Esophagus squamous epithelium (tissue), 5 donors: Measurements from ENCODE around the gene PDCD1LG2. TPM values are rescaled to one million over a fixed set of nuclear protein-coding genes. Genes with fewer than 3 reads are reported as not detected.

Source experiments
- DNase-seq: peaks from one replicate; lab custom pipeline; 2025; lab: John Stamatoyannopoulos, UW
- H3K27ac ChIP-seq, 4 donors: fragments of 200-600 bp; sonication (generic); one replicate each; pipeline ENCODE4 v1.5.1; 2016 to 2019; ENCODE audit warnings: mild to moderate bottlenecking in 1 of 4
- H3K27me3 ChIP-seq, 4 donors: fragments of 200-600 bp; sonication (generic); 1 replicate in 3 of 4; 2 replicates in 1 of 4; pipeline versions ENCODE4 v1.5.1 to v1.6.0; 2017 to 2021; ENCODE audit warnings: antibody characterized with exemption in 1 of 4
- H3K36me3 ChIP-seq, 3 donors: fragments of 200-600 bp; sonication (generic); one replicate each; pipeline ENCODE4 v1.5.1; 2016 to 2019
- H3K4me1 ChIP-seq, 3 donors: fragments of 200-600 bp; sonication (generic); one replicate each; pipeline ENCODE4 v1.5.1; 2017 to 2019
- H3K4me3 ChIP-seq, 4 donors: fragments of 200-600 bp; sonication (generic); 1 replicate in 3 of 4; 2 replicates in 1 of 4; pipeline ENCODE4 v1.5.1; 2016 to 2019; ENCODE audit warnings: mild to moderate bottlenecking in 2 of 4, moderate library complexity in 1 of 4
- H3K9me3 ChIP-seq, 3 donors: fragments of 200-600 bp; sonication (generic); one replicate each; pipeline ENCODE4 v1.5.1; 2016 to 2019
- CTCF ChIP-seq, 6 experiments: fragments of 450-650 bp in 4 of 6; fragments of 200-600 bp in 2 of 6; sonication (generic) in 2 of 6; IDR thresholded peaks; one replicate each; pipeline ENCODE4 v1.5.1; 2016 to 2019; ENCODE audit warnings: antibody characterized with exemption in 6 of 6, mild to moderate bottlenecking in 4 of 6, moderate library complexity in 4 of 6
- POLR2A ChIP-seq, 4 donors: fragments of 450-650 bp; IDR thresholded peaks; one replicate each; pipeline ENCODE4 v1.6.1; 2017; ENCODE audit warnings: antibody characterized with exemption in 4 of 4, mild to moderate bottlenecking in 4 of 4, moderate library complexity in 3 of 4
- WGBS, 2 donors: methylation state at CpG; one replicate each; pipeline ENCODE4 v1.1.5; 2018; 5-methylcytosine and 5-hydroxymethylcytosine counted together
- intact Hi-C: fragments of 100-400 bp; cut with DNase I; formaldehyde crosslinking; loops from one replicate; pipeline ENCODE4 v1.15.0; 2022
- total RNA-seq, 4 donors: library from RNA; depleted of rRNA; stranded (reverse); fragments of >200 nt; gene quantifications; one replicate each; pipeline ENCODE4 v1.1.0, GENCODE V29; 2016
- donor health status: DM: yes; HTN: yes; CAD: no.

Gene PDCD1LG2
- total RNA-seq, 4 donors from 2014 or later: 0.23 to 3.6 (median 0.31) TPM

DNA sequence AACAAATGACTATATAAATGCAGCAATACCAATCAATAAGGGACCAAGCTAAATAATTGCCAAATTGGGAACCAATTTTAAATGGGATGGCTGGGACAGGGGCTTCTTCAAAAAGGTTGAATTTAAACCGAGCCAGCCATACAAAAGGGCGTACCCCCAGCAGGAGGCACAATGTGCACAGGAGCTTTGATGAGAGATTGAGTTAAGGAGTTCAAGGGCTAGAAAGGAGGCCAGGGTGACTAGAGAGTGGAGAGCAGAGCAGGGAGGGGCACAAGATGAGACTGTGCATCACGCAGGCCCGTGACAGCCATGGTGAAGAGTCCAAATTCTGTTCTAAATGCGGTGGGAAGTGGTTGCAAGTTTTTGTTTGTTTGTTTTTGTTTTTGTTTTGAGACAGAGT lies 23.3 kb upstream of the PDCD1LG2 start:
- intact Hi-C loops: no loop called here
- H3K4me1 ChIP-seq: no peaks in the 10 kb centered on the region
- no peak for DNase-seq
- no peak overlapping the region for H3K4me3 ChIP-seq
- H3K27ac ChIP-seq: no peak overlapping the region
- no peaks in the 10 kb centered on the region for H3K36me3 ChIP-seq
- H3K9me3 ChIP-seq: no peaks in the 10 kb centered on the region
- WGBS, 2 donors: 96 to 98% methylated on average over 5 of the region's 5 CpGs
- TF ChIP-seq POLR2A (IDR thresholded peaks at IDR 0.05) (no peak), CTCF (IDR thresholded peaks at IDR 0.05) (no peak)
- no peaks in the 10 kb centered on the region for H3K27me3 ChIP-seq

DNA sequence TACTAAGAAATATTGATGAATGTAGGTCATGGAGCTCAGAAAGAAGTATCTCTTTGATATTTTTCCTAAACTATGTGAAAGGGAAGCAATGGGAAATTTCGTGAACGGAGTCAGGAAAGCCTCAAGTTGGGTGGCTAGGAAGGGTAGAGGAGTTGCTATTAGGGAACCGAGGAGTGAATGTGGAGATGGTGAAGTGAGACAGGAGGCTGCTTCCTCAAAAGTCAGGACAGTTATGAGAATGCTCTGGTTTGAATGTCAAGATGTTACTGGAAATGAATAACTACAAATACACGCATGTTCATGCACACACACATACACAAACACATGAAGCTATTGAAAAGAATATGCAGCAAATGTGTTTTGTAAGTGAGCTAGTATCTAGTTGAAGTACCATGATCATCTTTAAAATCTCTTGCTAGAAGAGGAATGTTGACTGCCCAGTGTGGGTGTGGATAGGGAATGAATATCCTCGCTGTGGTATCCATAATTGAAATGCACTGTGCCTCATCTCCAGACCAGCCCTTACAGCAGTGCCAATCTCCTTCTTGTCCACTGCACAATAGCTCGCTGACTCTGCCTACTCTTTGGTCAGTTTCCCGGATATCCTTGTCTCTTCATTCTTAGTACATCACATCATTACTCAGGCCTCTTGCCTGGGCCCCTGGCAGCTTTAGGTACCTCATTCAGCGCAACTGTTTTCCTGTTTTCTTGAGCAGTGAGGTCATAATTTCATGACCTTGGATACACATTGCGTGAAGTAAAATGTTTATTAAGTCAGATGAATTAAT lies 21.9 kb upstream of the PDCD1LG2 start:
- no peak for DNase-seq
- Histone ChIP-seq H3K9me3 (no peaks in the 10 kb centered on the region), H3K4me3 (no peak overlapping the region), H3K4me1 (peaks cover 0 to 9% (median 3%) of the 10 kb centered on the region in 3 donors), H3K27ac (no peak overlapping the region), H3K27me3 (no peaks in the 10 kb centered on the region), H3K36me3 (no peaks in the 10 kb centered on the region)
- WGBS, 2 donors: 72 to 82% methylated on average over 9 of the region's 9 CpGs
- intact Hi-C loops: no loop called here
- TF ChIP-seq POLR2A (IDR thresholded peaks at IDR 0.05) (no peak), CTCF (IDR thresholded peaks at IDR 0.05) (no peak)

DNA sequence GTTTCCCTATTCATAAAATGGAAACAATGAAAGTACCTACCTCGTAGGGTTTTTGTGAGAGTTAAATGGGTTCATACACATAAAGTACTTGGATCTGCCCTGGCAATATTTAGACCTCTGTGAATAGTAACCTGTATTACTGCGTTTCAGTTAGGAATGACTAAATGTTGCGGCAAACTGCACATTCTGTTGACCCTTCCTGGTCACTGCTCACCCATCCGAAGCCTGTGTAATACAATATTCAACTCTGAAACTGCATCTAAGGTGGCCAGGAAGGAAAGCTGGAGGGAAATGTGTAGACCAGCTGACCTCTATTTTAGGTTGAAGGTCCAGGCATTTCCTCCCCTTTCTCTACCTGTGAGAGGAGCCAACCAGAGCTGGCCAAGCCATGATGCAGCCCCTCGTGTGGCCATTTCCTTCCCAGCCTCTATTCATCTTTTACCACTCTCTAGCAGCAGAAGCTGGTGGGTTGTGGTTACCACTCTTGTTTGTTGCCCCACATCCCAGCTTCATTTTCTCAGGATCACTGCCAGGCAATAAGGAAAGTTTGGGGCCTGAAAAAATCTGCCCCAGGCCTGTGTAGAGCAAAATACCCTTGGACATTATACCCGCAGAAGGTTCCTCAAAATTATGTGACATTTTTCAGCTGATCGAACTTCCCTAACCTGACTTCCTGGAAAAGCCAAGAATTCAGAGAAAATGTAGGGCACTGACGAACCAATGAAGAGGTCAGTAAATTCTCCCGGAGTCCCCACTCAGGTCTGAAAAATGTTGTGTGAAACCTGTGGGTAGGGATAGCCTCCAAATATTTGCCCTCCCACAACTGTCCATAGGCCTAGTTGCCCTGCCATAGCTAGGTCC lies 20.5 kb upstream of the PDCD1LG2 start:
- H3K27me3 ChIP-seq: no peaks in the 10 kb centered on the region
- peaks cover 0 to 16% (median 4%) of the 10 kb centered on the region in 3 donors for H3K4me1 ChIP-seq
- no peaks in the 10 kb centered on the region for H3K9me3 ChIP-seq
- TF ChIP-seq POLR2A (IDR thresholded peaks at IDR 0.05) (no peak), CTCF (IDR thresholded peaks at IDR 0.05) (no peak)
- no peak for DNase-seq
- intact Hi-C loops: no loop called here
- no peaks in the 10 kb centered on the region for H3K36me3 ChIP-seq
- H3K27ac ChIP-seq: no peak overlapping the region
- H3K4me3 ChIP-seq: no peak overlapping the region
- 77 to 78% methylated on average over 9 of the region's 9 CpGs for WGBS, 2 donors

- Histone ChIP-seq H3K27ac (peak overlapping the region in 1 of 4 donors; percentile 9), H3K4me3 (no peak overlapping the region), H3K27me3 (no peaks in the 10 kb centered on the region), H3K36me3 (no peaks in the 10 kb centered on the region), H3K4me1 (peaks cover 0 to 16% (median 4%) of the 10 kb centered on the region in 3 donors), H3K9me3 (no peaks in the 10 kb centered on the region)
- TF ChIP-seq POLR2A (IDR thresholded peaks at IDR 0.05) (no peak), CTCF (IDR thresholded peaks at IDR 0.05) (no peak)
- 50 to 79% methylated on average over 1 of the region's 1 CpG for WGBS, 2 donors
- DNase-seq: no peak
- intact Hi-C loops: no loop called here
Observed at GRCh38 chr9:5492965-5493678, 17.2 kb upstream of the PDCD1LG2 start.
